HG03558 (cell line): Measurements from ENCODE around the gene IPCEF1.
A peak's percentile ranks its signal among the peaks of the same experiment; 100 is the strongest.
"Not testable (repeated sequence)": the region's sequence is repeated elsewhere in the genome, so short reads cannot be mapped to it uniquely, and the experiment has no call there.

Experiments used
- ATAC-seq: cut with Tn5 transposase; IDR thresholded peaks from one replicate; pipeline ENCODE4 v1.9.1; 2021; ENCODE audit warnings: moderate number of reproducible peaks; ENCODE audit not compliant: unreplicated experiment; ENCODE audit errors: extremely low read depth

The IPCEF1 gene

GRCh38 chr6:154230910-154231595 is 125.5 kb downstream of the IPCEF1 start:
- no peak for ATAC-seq

DNA sequence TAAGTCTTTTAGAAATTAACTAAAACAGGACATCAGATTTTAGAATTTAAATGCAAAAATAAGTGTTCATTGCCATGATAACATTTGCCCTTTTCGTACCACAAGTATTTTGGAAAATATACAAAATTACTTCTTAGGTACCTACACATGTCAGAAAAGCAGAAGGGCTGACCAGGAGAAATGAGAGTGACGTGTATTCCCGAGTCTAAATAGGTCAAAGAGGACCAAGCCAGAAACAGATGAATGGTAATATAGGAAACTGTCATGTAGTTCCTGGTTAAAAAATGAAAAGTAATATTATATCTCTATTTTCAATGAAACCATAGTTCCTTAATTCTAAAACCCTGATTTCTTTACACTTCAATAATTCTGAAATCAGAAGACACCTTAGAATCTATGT is 126.2 kb downstream of the IPCEF1 start:
- no peak for ATAC-seq

GRCh38 chr6:154229786-154230185 is 126.8 kb downstream of the IPCEF1 start:
- peak; percentile 76 for ATAC-seq

GRCh38 chr6:154228521-154228905 is 128.1 kb downstream of the IPCEF1 start:
- no peak for ATAC-seq

GRCh38 chr6:154227862-154228520 is 128.6 kb downstream of the IPCEF1 start:
- no peak for ATAC-seq

GRCh38 chr6:154226461-154226860 is 130.1 kb downstream of the IPCEF1 start:
- no peak for ATAC-seq

DNA sequence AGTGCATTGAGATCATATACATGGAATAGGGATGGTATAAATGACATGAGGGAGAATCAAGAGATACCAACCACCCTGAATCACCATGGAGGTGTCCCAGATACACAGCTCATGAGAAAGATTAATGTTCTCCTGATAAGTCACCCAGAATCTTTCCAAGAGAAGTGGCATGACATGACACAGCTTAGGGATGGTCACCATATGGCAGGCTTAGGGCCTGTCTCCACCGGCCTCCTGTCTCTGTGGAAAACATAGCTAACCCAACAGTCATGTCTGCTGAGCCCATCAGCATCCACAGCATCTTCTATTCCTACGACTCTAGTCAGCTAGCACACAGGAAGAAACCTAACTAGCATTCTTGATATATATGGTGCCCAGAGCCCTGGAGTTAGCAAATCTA is 133.3 kb downstream of the IPCEF1 start:
- no peak for ATAC-seq

DNA sequence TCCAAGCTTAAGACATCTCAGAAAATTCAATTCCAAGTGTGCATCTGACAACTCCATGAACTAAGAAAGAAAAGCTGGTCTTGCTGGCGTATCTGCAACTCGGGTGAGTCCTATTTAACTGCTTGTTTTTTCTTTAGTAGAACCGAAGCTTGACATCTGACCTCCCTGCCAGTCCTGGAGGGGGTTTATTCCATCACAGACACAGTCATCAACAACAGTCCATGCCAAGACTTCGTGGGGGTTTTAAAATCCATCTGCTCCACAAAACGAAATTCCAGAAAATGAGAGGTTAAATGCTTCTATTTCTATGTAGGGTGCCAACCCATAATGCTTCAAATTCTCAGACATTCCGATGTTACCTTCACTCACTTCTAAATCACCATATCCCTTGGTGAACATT is 133.9 kb downstream of the IPCEF1 start:
- ATAC-seq = no peak

GRCh38 chr6:154219250-154219649 is 137.4 kb downstream of the IPCEF1 start:
- ATAC-seq = no peak

GRCh38 chr6:154218787-154219186 is 137.8 kb downstream of the IPCEF1 start:
- ATAC-seq = no peak

DNA sequence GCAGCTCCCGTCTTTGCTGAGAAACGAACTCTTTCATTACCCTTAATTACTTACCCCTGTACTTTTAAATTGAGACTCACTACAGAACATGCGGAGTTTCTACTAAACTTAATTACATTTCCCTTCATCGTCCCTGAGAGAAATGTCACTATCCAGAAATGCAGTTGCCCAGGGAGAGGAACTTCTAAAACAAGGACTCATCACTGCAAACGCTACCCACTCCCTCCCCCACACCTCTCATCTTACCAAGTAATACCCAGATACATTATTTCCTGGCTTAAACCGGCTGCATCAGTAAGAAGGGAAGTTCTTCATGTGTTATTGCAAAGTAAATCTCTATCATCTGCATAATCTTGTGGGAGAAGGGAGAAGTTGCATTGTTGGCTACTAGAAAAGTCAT is 138.3 kb downstream of the IPCEF1 start:
- no peak for ATAC-seq

GRCh38 chr6:154213782-154214181 is 142.8 kb downstream of the IPCEF1 start:
- no peak for ATAC-seq

- no peak for ATAC-seq
Measured at GRCh38 chr6:154210678-154211077, 145.9 kb downstream of the IPCEF1 start.

DNA sequence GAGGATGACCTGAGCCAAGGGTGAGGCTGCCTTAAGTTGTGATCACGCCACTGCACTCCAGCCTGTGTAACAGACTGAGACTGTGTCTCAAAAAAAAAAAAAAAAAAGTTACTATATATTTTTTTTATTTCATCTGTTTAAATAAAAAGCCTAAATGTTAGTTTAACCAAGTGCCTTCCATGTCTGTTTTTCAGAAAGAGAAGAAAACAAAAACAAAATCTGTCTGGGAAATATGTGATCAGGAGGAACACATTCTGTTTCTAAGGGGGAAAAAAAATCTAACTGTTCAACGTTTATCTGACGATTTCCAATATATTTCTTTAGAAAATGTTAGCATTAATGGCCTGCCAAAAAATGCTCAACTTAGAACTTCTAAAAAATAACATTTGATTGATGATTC is 147.0 kb downstream of the IPCEF1 start:
- ATAC-seq = no peak

- ATAC-seq = no peak
Measured at GRCh38 chr6:154206996-154207395, 149.6 kb downstream of the IPCEF1 start.

- ATAC-seq = no peak
Measured at GRCh38 chr6:154206141-154206540, 150.5 kb downstream of the IPCEF1 start.

DNA sequence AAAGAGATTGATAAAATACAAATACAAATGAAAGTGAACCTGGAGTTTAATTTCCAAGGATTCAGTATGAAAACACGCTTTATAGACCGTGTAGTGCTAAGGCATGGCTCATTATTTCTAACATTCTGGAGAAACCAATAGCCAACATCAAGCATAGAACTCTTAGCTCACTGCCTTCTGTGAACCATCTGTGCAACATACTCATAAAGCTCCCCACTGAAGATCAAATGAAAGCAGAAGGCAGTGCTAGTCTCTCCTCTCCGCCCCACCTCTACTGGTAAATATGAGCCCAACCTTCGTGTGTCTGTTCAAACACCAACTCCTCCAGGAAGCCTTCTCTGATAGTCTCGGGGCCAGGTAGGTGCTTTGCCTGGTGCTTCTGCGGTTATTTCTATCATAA is 153.6 kb downstream of the IPCEF1 start:
- no peak for ATAC-seq

DNA sequence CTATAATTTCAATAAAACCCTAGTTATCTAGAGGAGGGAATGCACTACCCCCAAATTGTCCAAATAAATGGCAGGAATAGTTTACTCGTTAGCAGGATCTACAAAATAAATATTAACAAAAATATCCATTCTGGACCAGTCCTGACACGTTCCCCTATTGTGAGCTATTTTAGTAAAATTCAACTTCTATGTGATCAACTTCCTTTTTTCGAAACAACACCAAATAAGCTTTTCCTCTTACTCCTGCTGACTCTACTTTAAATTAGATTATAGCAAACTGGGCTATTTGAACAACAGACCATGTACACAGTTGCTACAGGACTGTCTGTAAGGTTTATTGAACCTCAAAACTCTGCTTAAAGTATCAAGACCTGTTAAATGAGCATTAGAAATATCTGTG is 154.3 kb downstream of the IPCEF1 start:
- ATAC-seq = no peak

DNA sequence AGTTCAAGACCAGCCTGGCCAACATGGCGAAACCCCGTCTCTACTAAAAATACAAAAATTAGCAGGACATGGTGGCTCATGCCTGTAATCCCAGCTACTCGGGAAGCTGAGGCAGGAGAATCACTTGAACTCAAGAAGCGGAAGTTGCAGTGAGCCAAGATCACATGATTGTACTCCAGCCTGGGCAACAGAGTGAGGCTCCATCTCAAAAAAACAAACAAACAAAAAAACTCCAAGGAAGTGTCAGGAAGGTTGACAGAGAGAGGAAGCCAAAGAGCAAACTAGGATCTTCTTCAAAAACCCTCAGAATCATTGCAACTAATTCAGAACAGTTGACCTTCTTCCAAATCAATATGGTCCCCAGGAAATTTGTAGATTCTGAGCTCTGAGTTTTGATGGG is 154.9 kb downstream of the IPCEF1 start:
- ATAC-seq = not testable (repeated sequence)

GRCh38 chr6:154197196-154197860 is 159.3 kb downstream of the IPCEF1 start:
- ATAC-seq = no peak

- no peak for ATAC-seq
Measured at GRCh38 chr6:154196333-154196885, 160.2 kb downstream of the IPCEF1 start.
